ENCODE data around the gene STK16.

Gene STK16

GRCh38 chr2:219228041-219228910, 17.0 kb upstream of the STK16 start:
- H3K14ac ChIP-seq (ENCODE audit: low read length) = peak overlapping the region; percentile 4
- peak overlapping the region; percentile 43 for H3K23ac ChIP-seq (ENCODE audit: low read depth, low read length, poor library complexity)
- H2BK15ac ChIP-seq (ENCODE audit: low read length) = peak overlapping the region; percentile 14
- peak overlapping the region; percentile 66 to 92 for H3K4me3 ChIP-seq (ENCODE audit: low read length in 2 of 2)
- H3K27ac ChIP-seq (replicated peaks; ENCODE audit: low read length) = no peak overlapping the region
- H2BK5ac ChIP-seq (ENCODE audit: low read length) = peak overlapping the region; percentile 72
- WGBS, 2 donors (ENCODE audit: extremely low coverage in 2 of 2, insufficient read length in 2 of 2, insufficient replicate concordance in 1 of 2) = no CpG with 5 or more reads among the region's 7 CpGs
- no peak overlapping the region for H2BK12ac ChIP-seq (ENCODE audit: low read length)
- H4K91ac ChIP-seq (ENCODE audit: low read depth, low read length, poor library complexity) = no peak overlapping the region
- H3K4me1 ChIP-seq (ENCODE audit: control insufficient read depth in 2 of 2, insufficient read depth in 1 of 2, low read depth in 1 of 2, low read length in 2 of 2) = peaks cover 5 to 6% of the 10 kb centered on the region in 2 donors
- no peaks in the 10 kb centered on the region for H3K27me3 ChIP-seq (ENCODE audit: control insufficient read depth in 3 of 3, insufficient read depth in 3 of 3, low read depth in 1 of 3, low read length in 3 of 3)
- H2AK5ac ChIP-seq (ENCODE audit: low read depth, low read length) = peak overlapping the region; percentile 92
- H2AFZ ChIP-seq (ENCODE audit: low read length) = peak overlapping the region; percentile 96
- H3K36me3 ChIP-seq (replicated peaks in 1 of 2; ENCODE audit: control insufficient read depth in 2 of 2, insufficient read depth in 2 of 2, low read length in 2 of 2) = peaks cover 37 to 56% of the 10 kb centered on the region in 2 donors
- no peak overlapping the region for H2BK120ac ChIP-seq (ENCODE audit: low read depth, low read length)
- H3K18ac ChIP-seq (ENCODE audit: low read length) = peak overlapping the region; percentile 66
- no peak overlapping the region for H3K4ac ChIP-seq (ENCODE audit: low read length)
- peaks cover 18% of the 10 kb centered on the region for H3K79me1 ChIP-seq (ENCODE audit: low read depth, low read length)
- H3K4me2 ChIP-seq (ENCODE audit: insufficient read depth, low read length, poor library complexity, severe bottlenecking) = peak overlapping the region; percentile 71
- no peak for DNase-seq (ENCODE audit: low spot score)
- peak overlapping the region; percentile 96 for H3K9ac ChIP-seq (ENCODE audit: low read depth, low read length, poor library complexity)
- no peak overlapping the region for H4K8ac ChIP-seq (ENCODE audit: low read depth, low read length)
- no peaks in the 10 kb centered on the region for H3K9me3 ChIP-seq (replicated peaks in 1 of 2; ENCODE audit: control insufficient read depth in 2 of 2, insufficient read depth in 1 of 2, low read depth in 1 of 2, low read length in 2 of 2)

- H2BK5ac ChIP-seq (ENCODE audit: low read length) = peak overlapping the region; percentile 72
- H3K4me3 ChIP-seq (ENCODE audit: low read length in 2 of 2) = peak overlapping the region; percentile 66 to 92
- H3K36me3 ChIP-seq (replicated peaks in 1 of 2; ENCODE audit: control insufficient read depth in 2 of 2, insufficient read depth in 2 of 2, low read length in 2 of 2) = peaks cover 33 to 56% of the 10 kb centered on the region in 2 donors
- peak overlapping the region; percentile 92 for H2AK5ac ChIP-seq (ENCODE audit: low read depth, low read length)
- peak overlapping the region; percentile 87 for H3K14ac ChIP-seq (ENCODE audit: low read length)
- peaks cover 5 to 6% of the 10 kb centered on the region in 2 donors for H3K4me1 ChIP-seq (ENCODE audit: control insufficient read depth in 2 of 2, insufficient read depth in 1 of 2, low read depth in 1 of 2, low read length in 2 of 2)
- no peaks in the 10 kb centered on the region for H3K9me3 ChIP-seq (replicated peaks in 1 of 2; ENCODE audit: control insufficient read depth in 2 of 2, insufficient read depth in 1 of 2, low read depth in 1 of 2, low read length in 2 of 2)
- no peaks in the 10 kb centered on the region for H3K27me3 ChIP-seq (ENCODE audit: control insufficient read depth in 3 of 3, insufficient read depth in 3 of 3, low read depth in 1 of 3, low read length in 3 of 3)
- H3K9ac ChIP-seq (ENCODE audit: low read depth, low read length, poor library complexity) = peak overlapping the region; percentile 96
- no peak overlapping the region for H3K4ac ChIP-seq (ENCODE audit: low read length)
- H3K4me2 ChIP-seq (ENCODE audit: insufficient read depth, low read length, poor library complexity, severe bottlenecking) = peak overlapping the region; percentile 71
- H4K8ac ChIP-seq (ENCODE audit: low read depth, low read length) = no peak overlapping the region
- peak overlapping the region; percentile 14 for H2BK15ac ChIP-seq (ENCODE audit: low read length)
- peak overlapping the region; percentile 96 for H2AFZ ChIP-seq (ENCODE audit: low read length)
- peak overlapping the region; percentile 83 for H3K27ac ChIP-seq (replicated peaks; ENCODE audit: low read length)
- H2BK120ac ChIP-seq (ENCODE audit: low read depth, low read length) = peak overlapping the region; percentile 82
- H3K23ac ChIP-seq (ENCODE audit: low read depth, low read length, poor library complexity) = peak overlapping the region; percentile 69
- H3K18ac ChIP-seq (ENCODE audit: low read length) = peak overlapping the region; percentile 98
- no peak overlapping the region for H2BK12ac ChIP-seq (ENCODE audit: low read length)
- no CpG with 5 or more reads among the region's 19 CpGs for WGBS, 2 donors (ENCODE audit: extremely low coverage in 2 of 2, insufficient read length in 2 of 2, insufficient replicate concordance in 1 of 2)
- H3K79me1 ChIP-seq (ENCODE audit: low read depth, low read length) = peaks cover 18% of the 10 kb centered on the region
- no peak overlapping the region for H4K91ac ChIP-seq (ENCODE audit: low read depth, low read length, poor library complexity)
- no peak for DNase-seq (ENCODE audit: low spot score)
These were observed 16.4 kb upstream of the STK16 start for GRCh38 chr2:219228911-219229304.

GRCh38 chr2:219229305-219230058, 15.8 kb upstream of the STK16 start, which contains the start of the genes ANKZF1 and ATG9A:
Gene ANKZF1, plus strand, starts transcription at chr2:219229806. Its CDS starts 452 bp downstream, at chr2:219230258.
Gene ATG9A, minus strand, starts transcription at chr2:219229636. Its CDS starts 1,612 bp downstream, at chr2:219228024.
- Histone ChIP-seq H3K23ac (ENCODE audit: low read depth, low read length, poor library complexity) (peak within 1 kb of the TSS; percentile 90), H2BK12ac (ENCODE audit: low read length) (no peak within 1 kb of the TSS), H2BK15ac (ENCODE audit: low read length) (peak within 1 kb of the TSS; percentile 14), H3K4me2 (ENCODE audit: insufficient read depth, low read length, poor library complexity, severe bottlenecking) (peak within 1 kb of the TSS; percentile 83), H2BK120ac (ENCODE audit: low read depth, low read length) (peak within 1 kb of the TSS; percentile 82), H3K27me3 (ENCODE audit: control insufficient read depth in 3 of 3, insufficient read depth in 3 of 3, low read depth in 1 of 3, low read length in 3 of 3) (no peaks in the 10 kb centered on the region), H3K4me3 (ENCODE audit: low read length in 2 of 2) (peak within 1 kb of the TSS; percentile 66 to 94), H3K18ac (ENCODE audit: low read length) (peak within 1 kb of the TSS; percentile 98), H3K79me1 (ENCODE audit: low read depth, low read length) (peaks cover 16% of the 10 kb centered on the region), H3K9ac (ENCODE audit: low read depth, low read length, poor library complexity) (peak within 1 kb of the TSS; percentile 96), H3K36me3 (replicated peaks in 1 of 2; ENCODE audit: control insufficient read depth in 2 of 2, insufficient read depth in 2 of 2, low read length in 2 of 2) (peaks cover 33 to 56% of the 10 kb centered on the region in 2 donors), H3K4me1 (ENCODE audit: control insufficient read depth in 2 of 2, insufficient read depth in 1 of 2, low read depth in 1 of 2, low read length in 2 of 2) (peaks cover 5 to 6% of the 10 kb centered on the region in 2 donors), H2AK5ac (ENCODE audit: low read depth, low read length) (peak within 1 kb of the TSS; percentile 92), H3K14ac (ENCODE audit: low read length) (peak within 1 kb of the TSS; percentile 87), H2AFZ (ENCODE audit: low read length) (peak within 1 kb of the TSS; percentile 96), H3K4ac (ENCODE audit: low read length) (no peak within 1 kb of the TSS), H2BK5ac (ENCODE audit: low read length) (peak within 1 kb of the TSS; percentile 72), H4K91ac (ENCODE audit: low read depth, low read length, poor library complexity) (no peak within 1 kb of the TSS), H3K27ac (replicated peaks; ENCODE audit: low read length) (peak within 1 kb of the TSS; percentile 87), H4K8ac (ENCODE audit: low read depth, low read length) (no peak within 1 kb of the TSS), H3K9me3 (replicated peaks in 1 of 2; ENCODE audit: control insufficient read depth in 2 of 2, insufficient read depth in 1 of 2, low read depth in 1 of 2, low read length in 2 of 2) (no peaks in the 10 kb centered on the region)
- peak; percentile 98 for DNase-seq (ENCODE audit: low spot score)
- no CpG with 5 or more reads among the region's 80 CpGs for WGBS, 2 donors (ENCODE audit: extremely low coverage in 2 of 2, insufficient read length in 2 of 2, insufficient replicate concordance in 1 of 2)

Data from neuronal stem cell (in vitro differentiated cells).